Spleen (tissue), 11 donors: ENCODE results near the gene ALDH6A1. TPM values are rescaled to one million over a fixed set of nuclear protein-coding genes. Genes with fewer than 3 reads are reported as not detected.
"Not testable (repeated sequence)": the region's sequence is repeated elsewhere in the genome, so short reads cannot be mapped to it uniquely, and the experiment has no call there.

Source experiments
- DNase-seq: peaks from one replicate; pipeline ENCODE4 v3.0.0-alpha.2; 2020
- H3K27ac ChIP-seq, 8 donors: fragments of 200-600 bp; sonication (generic) in 7 of 8; 1 replicate in 4 of 8; 2 replicates in 4 of 8; pipeline versions ENCODE4 v1.5.0 to v1.8.0; 2016 to 2021; ENCODE audit warnings: inconsistent platforms in 4 of 8, mild to moderate bottlenecking in 4 of 8, moderate library complexity in 1 of 8
- H3K27me3 ChIP-seq, 7 donors: fragments of 200-600 bp; sonication (generic) in 6 of 7; replicated peaks in 1 of 7; 1 replicate in 4 of 7; 2 replicates in 3 of 7; pipeline versions ENCODE4 v1.5.0 to v1.8.0; 2016 to 2021; ENCODE audit warnings: inconsistent platforms in 3 of 7, mild to moderate bottlenecking in 1 of 7
- H3K36me3 ChIP-seq, 6 donors: fragments of 200-600 bp; sonication (generic) in 5 of 6; 1 replicate in 4 of 6; 2 replicates in 2 of 6; pipeline versions ENCODE4 v1.5.0 to v1.8.0; 2016 to 2021; ENCODE audit warnings: inconsistent platforms in 2 of 6
- H3K4me1 ChIP-seq, 6 donors: fragments of 200-600 bp; sonication (generic) in 5 of 6; 1 replicate in 3 of 6; 2 replicates in 3 of 6; pipeline versions ENCODE4 v1.5.0 to v1.8.0; 2016 to 2021; ENCODE audit warnings: inconsistent platforms in 3 of 6
- H3K4me3 ChIP-seq, 8 donors: fragments of 200-600 bp; sonication (generic) in 7 of 8; 1 replicate in 4 of 8; 2 replicates in 4 of 8; pipeline versions ENCODE4 v1.5.0 to v1.8.0; 2016 to 2021; ENCODE audit warnings: inconsistent platforms in 4 of 8, mild to moderate bottlenecking in 4 of 8, moderate library complexity in 2 of 8
- H3K9me3 ChIP-seq, 8 donors: fragments of 200-600 bp; sonication (generic) in 7 of 8; 1 replicate in 4 of 8; 2 replicates in 4 of 8; pipeline versions ENCODE4 v1.5.0 to v1.8.0; 2016 to 2021; ENCODE audit warnings: inconsistent platforms in 4 of 8
- POLR2A ChIP-seq, 3 donors: fragments of 450-650 bp; IDR thresholded peaks; one replicate each; pipeline ENCODE4 v1.5.1; 2017; ENCODE audit warnings: antibody characterized with exemption in 3 of 3, mild to moderate bottlenecking in 1 of 3
- POLR2AphosphoS5 ChIP-seq, 3 donors: sonication (generic); formaldehyde crosslinking; IDR thresholded peaks; one replicate each; pipeline ENCODE4 v1.5.1; 2017; ENCODE audit warnings: antibody characterized with exemption in 3 of 3
- WGBS, 5 donors: extraction: QIAGEN DNeasy Blood & Tissue Kit in 3 of 5; methylation state at CpG; one replicate each; pipeline versions ENCODE4 v1.1.5 to v1.1.7; 2013 to 2018; 5-methylcytosine and 5-hydroxymethylcytosine counted together
- intact Hi-C: fragments of 100-400 bp; cut with DNase I; formaldehyde crosslinking; loops from one replicate; pipeline ENCODE4 v1.15.0; 2023; ENCODE audit warnings: low total_unique reads
- polyA plus RNA-seq, 3 donors: library from polyadenylated mRNA; stranded (reverse); fragments of 200-250 nt; gene quantifications; one replicate each; pipeline ENCODE4 v1.2.1, GENCODE V29; 2013
- total RNA-seq, 7 donors: library from RNA; depleted of rRNA in 3 of 7; stranded (reverse); fragments of >200 nt in 3 of 7; fragmentation: NEBNext Ultra II Directional in 4 of 7; extraction: Animal tissue kit (Norgen Biotek cat#: 25700) in 4 of 7; gene quantifications; one replicate each; pipeline versions ENCODE4 v1.1.0 to v1.2.1, GENCODE V29; 2016 to 2021
- TF ChIP-seq, protein P1 (sequence below), 11 experiments: fragments of 200-600 bp in 7 of 11; fragments of 450-650 bp in 4 of 11; sonication (generic) in 4 of 11; IDR thresholded peaks in 8 of 11; conservative IDR thresholded peaks in 3 of 11; 1 replicate in 7 of 11; 2 replicates in 4 of 11; pipeline versions ENCODE4 v1.4.0 to v1.8.0; 2016 to 2021; ENCODE audit warnings: antibody characterized with exemption in 11 of 11, inconsistent platforms in 4 of 11, mild to moderate bottlenecking in 1 of 11
- donor health status: healthy with polysubstance abuse.
- donor health status: DM: no; HTN: no; CAD: no; lungs with moderate emphysema.
- donor health status: DM: no; HTN: no; CAD: no.
- donor health status: Bipolar disorder and iron deficiency.
- donor health status: healthy.
- donor health status: DM: no; HTN: no; CAD: no.
- donor health status: DM: yes; HTN: yes; CAD: no.

Gene ALDH6A1
- total and polyA plus RNA-seq, 10 donors: 2.3 to 20.2 (median 11.4) TPM

DNA sequence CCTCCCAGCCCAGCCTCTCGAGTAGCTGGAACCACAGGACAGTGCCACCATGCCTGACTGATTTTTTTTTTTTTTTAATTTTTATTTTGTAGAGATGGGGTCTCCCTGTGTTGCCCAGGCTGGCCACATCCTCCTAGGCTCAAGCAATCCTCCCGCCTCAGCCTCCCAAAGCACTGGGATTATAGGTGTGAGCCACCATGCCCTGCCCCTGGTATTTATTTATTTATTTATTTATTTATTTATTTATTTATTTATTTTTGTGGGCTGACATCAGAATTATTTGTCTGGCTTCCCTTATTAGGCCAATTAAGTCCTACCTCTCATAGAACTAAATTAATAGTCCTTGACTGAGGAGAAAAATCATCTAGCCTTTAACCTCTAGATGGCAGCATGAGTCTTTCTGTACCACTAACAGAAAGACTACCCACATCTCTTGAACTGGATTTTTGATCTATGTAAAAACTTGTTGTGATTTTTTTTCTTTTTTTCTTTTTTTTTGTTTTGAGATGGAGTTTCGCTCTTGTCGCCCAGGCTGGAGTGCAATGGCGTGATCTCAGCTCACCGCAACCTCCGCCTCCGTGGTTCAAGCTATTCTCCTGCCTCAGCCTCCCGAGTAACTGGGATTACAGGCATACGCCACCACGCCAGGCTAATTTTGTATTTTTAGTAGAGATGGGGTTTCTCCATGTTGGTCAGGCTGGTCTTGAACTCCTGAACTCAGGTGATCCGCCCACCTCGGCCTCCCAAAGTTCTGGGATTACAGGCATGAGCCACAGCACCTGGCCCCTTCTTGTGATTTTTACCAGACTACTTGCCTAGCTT is 27.4 kb upstream of the ALDH6A1 start:
- not testable (repeated sequence) for H3K4me3 ChIP-seq, H3K9me3 ChIP-seq, H3K27ac ChIP-seq, H3K27me3 ChIP-seq, H3K4me1 ChIP-seq
- intact Hi-C loops: loop anchor here (2.0 kb wide), 1 partner anchor 139 kb away; no protein-coding TSS in a partner anchor
- DNase-seq: peak; percentile 18
- WGBS, 5 donors: 92 to 96% (median 94%) methylated on average over 12 to 13 of the region's 13 CpGs
- peaks cover 0 to 77% (median 10%) of the 10 kb centered on the region in 6 donors for H3K36me3 ChIP-seq
- TF ChIP-seq, protein P1, sequence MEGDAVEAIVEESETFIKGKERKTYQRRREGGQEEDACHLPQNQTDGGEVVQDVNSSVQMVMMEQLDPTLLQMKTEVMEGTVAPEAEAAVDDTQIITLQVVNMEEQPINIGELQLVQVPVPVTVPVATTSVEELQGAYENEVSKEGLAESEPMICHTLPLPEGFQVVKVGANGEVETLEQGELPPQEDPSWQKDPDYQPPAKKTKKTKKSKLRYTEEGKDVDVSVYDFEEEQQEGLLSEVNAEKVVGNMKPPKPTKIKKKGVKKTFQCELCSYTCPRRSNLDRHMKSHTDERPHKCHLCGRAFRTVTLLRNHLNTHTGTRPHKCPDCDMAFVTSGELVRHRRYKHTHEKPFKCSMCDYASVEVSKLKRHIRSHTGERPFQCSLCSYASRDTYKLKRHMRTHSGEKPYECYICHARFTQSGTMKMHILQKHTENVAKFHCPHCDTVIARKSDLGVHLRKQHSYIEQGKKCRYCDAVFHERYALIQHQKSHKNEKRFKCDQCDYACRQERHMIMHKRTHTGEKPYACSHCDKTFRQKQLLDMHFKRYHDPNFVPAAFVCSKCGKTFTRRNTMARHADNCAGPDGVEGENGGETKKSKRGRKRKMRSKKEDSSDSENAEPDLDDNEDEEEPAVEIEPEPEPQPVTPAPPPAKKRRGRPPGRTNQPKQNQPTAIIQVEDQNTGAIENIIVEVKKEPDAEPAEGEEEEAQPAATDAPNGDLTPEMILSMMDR (IDR thresholded peaks at IDR 0.05 in 8 of 11, conservative IDR thresholded peaks at IDR 0.05 in 3 of 11): peak in 10 of 11 experiments; percentile 5 to 62 (median 45)

DNA sequence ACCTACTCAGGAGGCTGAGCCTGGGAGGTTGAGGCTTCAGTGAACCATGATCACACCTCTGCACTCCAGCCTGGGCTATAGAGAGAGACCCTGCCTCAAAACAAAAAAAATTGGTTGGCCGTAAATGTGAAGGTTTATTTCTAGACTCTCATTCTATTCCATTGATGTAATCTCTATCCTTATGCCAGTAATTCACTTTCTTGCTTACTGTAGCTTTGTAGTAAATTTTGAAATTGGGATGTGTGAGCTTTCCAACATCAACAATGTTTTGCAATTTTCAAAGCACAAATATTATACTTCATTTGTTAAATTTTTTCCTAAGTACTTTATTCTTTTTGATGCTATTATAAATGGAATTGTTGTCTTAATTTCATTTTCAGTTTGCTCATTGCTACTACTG is 25.1 kb upstream of the ALDH6A1 start:
- WGBS, 5 donors: 88 to 100% (median 94%) methylated on average over 1 of the region's 1 CpG
- Histone ChIP-seq H3K27ac (no peak overlapping the region), H3K27me3 (no peaks in the 10 kb centered on the region), H3K4me3 (no peak overlapping the region), H3K9me3 (no peaks in the 10 kb centered on the region), H3K36me3 (peaks cover 0 to 79% (median 18%) of the 10 kb centered on the region in 6 donors), H3K4me1 (no peaks in the 10 kb centered on the region)
- DNase-seq: peak; percentile 6
- intact Hi-C loops: no loop called here
- TF ChIP-seq POLR2A (IDR thresholded peaks at IDR 0.05) (no peak), POLR2AphosphoS5 (IDR thresholded peaks at IDR 0.05) (no peak)
- TF ChIP-seq, protein P1 (IDR thresholded peaks at IDR 0.05 in 8 of 11, conservative IDR thresholded peaks at IDR 0.05 in 3 of 11): no peak

DNA sequence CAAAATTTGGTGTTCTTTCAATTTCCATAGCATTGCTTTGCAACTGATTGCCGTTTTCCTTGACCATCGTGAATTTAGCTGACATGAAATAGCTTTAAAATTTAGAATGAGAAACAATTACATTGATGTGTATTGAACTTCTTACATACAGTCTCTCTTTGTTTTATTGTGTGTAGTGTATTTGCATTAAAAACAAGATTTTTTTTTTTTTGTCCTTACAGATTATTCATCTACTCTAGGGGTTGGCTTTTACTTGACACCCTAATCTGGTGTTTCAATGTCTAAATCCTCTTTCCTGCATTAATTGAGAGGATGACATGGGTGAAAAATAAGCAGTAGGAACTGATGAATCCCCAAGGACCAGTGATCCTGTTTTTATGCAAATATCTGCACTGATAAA is 21.1 kb upstream of the ALDH6A1 start:
- intact Hi-C loops: no loop called here
- 93 to 100% (median 99%) methylated on average over 2 of the region's 2 CpGs for WGBS, 5 donors
- TF ChIP-seq POLR2A (IDR thresholded peaks at IDR 0.05) (no peak), POLR2AphosphoS5 (IDR thresholded peaks at IDR 0.05) (no peak)
- TF ChIP-seq, protein P1 (IDR thresholded peaks at IDR 0.05 in 8 of 11, conservative IDR thresholded peaks at IDR 0.05 in 3 of 11): no peak

DNA sequence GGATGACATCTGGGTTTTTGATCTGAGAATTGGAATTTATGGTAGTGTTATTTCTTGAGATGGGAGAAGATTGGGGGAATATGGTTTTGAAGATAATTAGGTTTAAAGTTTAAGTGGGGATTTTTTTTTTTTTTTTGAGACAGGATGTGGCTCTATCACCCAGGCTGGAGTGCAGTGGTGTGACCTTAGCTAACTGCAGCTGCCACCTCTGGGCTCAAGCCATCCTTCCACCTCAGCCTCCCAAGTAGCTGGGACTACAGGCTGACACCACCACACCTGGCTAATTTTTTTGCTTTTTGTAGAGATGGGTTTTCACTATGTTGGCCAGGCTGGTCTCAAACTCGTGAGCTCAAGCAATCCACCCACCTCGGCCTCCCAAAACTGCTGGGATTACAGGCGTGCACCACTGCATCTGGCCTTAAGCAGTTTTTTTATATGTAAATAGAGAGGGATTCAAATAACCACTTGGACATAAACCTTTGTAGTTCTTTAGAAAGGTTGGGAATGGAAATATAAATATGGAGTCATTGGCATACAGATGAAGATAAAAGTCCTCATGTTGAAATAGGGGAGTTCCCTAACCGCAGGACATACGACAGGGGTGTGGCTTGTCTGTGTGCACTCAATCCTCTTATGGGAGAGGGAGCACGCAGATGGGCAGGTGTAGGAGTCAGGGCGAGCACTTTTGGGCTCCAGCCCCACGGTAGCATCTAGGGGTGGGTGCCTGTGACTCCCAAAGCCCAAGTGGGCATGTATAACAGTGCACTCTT is 5.2 kb upstream of the ALDH6A1 start:
- TF ChIP-seq, protein P1 (IDR thresholded peaks at IDR 0.05 in 8 of 11, conservative IDR thresholded peaks at IDR 0.05 in 3 of 11): no peak
- TF ChIP-seq POLR2A (IDR thresholded peaks at IDR 0.05) (no peak), POLR2AphosphoS5 (IDR thresholded peaks at IDR 0.05) (no peak)
- no peak overlapping the region for H3K4me3 ChIP-seq
- 83 to 94% (median 90%) methylated on average over 8 of the region's 8 CpGs for WGBS, 5 donors
- H3K4me1 ChIP-seq: peaks cover 10 to 29% (median 18%) of the 10 kb centered on the region in 6 donors
- intact Hi-C loops: no loop called here
- peaks cover 0 to 36% (median 13%) of the 10 kb centered on the region in 6 donors for H3K36me3 ChIP-seq
- H3K9me3 ChIP-seq: no peaks in the 10 kb centered on the region
- no peaks in the 10 kb centered on the region for H3K27me3 ChIP-seq
- H3K27ac ChIP-seq: no peak overlapping the region
- no peak for DNase-seq

More for the DNA sequence above, 21.1 kb upstream of the ALDH6A1 start:
- Histone ChIP-seq H3K9me3 (no peaks in the 10 kb centered on the region), H3K36me3 (peaks cover 0 to 81% (median 35%) of the 10 kb centered on the region in 6 donors), H3K4me1 (no peaks in the 10 kb centered on the region), H3K27ac (no peak overlapping the region), H3K4me3 (no peak overlapping the region), H3K27me3 (no peaks in the 10 kb centered on the region)
- DNase-seq: no peak
